Stomach (tissue), 4 donors: ENCODE measurements around the gene SSR4.

ENCODE experiments used
- CTCF ChIP-seq, 7 experiments: fragments of 450-650 bp in 4 of 7; fragments of 200-600 bp in 3 of 7; sonication (generic) in 3 of 7; IDR thresholded peaks; one replicate each; pipeline ENCODE4 v1.5.1; 2016 to 2019; ENCODE audit warnings: antibody characterized with exemption in 7 of 7, control low read depth in 2 of 7, mild to moderate bottlenecking in 1 of 7
- EP300 ChIP-seq: sonication (generic); formaldehyde crosslinking; IDR thresholded peaks from one replicate; pipeline ENCODE4 v1.6.1; 2017; ENCODE audit warnings: antibody characterized with exemption

- TF ChIP-seq CTCF (IDR thresholded peaks at IDR 0.05) (no peak), EP300 (no peak)
These were observed 17.8 kb upstream of the SSR4 start for GRCh38 chrX:153776611-153777045.
